IPS-15b (cell line): ENCODE data around the gene GTF2F2.

Experiments used
- H3K27me3 ChIP-seq: one replicate; pipeline ENCODE4 v1.6.1; 2013; ENCODE audit warnings: low read length; ENCODE audit not compliant: control insufficient read depth, insufficient read depth
- H3K36me3 ChIP-seq: one replicate; pipeline ENCODE4 v1.6.1; 2013; ENCODE audit warnings: low read length; ENCODE audit not compliant: control insufficient read depth, insufficient read depth
- H3K4me1 ChIP-seq: one replicate; pipeline ENCODE4 v1.6.1; 2013; ENCODE audit warnings: mild to moderate bottlenecking, low read length; ENCODE audit not compliant: control insufficient read depth, insufficient read depth
- H3K4me3 ChIP-seq: one replicate; pipeline ENCODE4 v1.5.1; 2013; ENCODE audit warnings: low read depth, low read length
- H3K9ac ChIP-seq: one replicate; pipeline ENCODE4 v1.6.1; 2013; ENCODE audit warnings: low read depth, mild to moderate bottlenecking, low read length
- H3K9me3 ChIP-seq: one replicate; pipeline ENCODE4 v1.6.1; 2013; ENCODE audit warnings: mild to moderate bottlenecking, low read length; ENCODE audit not compliant: control insufficient read depth, insufficient read depth

GTF2F2 gene

DNA sequence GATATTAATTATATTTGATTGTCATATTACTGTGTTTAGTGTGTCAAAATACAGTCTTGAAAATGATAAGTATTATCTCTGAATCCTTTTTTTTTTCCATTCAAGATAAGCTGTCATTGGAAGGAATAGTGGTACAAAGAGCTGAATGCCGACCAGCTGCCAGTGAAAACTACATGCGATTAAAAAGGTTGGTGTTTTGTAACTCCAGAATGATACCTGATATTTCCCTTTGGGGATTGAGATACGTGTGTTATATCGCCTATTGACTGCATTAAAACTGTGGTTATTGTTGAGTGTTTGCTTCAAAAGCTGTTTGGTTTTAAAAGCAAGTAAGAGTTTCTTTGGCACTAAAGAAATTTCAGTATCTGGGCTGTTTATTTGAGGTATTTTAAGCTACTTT is 87.0 kb downstream of the GTF2F2 start:
- Histone ChIP-seq H3K9ac (no peak overlapping the region), H3K27me3 (no peaks in the 10 kb centered on the region), H3K9me3 (no peaks in the 10 kb centered on the region), H3K4me1 (no peaks in the 10 kb centered on the region), H3K36me3 (peaks cover 2% of the 10 kb centered on the region), H3K4me3 (no peak overlapping the region)

DNA sequence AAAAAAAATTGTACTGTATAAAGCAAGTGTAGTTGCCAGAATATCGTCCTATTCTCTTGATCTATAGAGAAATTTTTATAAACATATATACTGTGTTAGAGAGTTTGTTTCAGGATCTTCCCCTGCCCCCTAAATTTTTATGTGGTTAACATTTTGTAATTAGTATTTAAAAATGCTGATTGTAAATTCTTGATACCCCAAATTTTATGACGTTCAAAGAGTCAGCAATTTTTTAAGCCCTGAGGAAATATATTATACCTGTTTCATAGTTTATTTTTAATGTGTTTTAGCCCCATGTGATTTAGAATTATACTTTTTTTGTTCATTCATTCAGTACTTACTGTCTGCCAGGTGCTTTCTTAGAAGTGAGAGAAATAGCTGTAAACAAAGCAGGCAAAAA is 87.8 kb downstream of the GTF2F2 start:
- no peaks in the 10 kb centered on the region for H3K4me1 ChIP-seq

DNA sequence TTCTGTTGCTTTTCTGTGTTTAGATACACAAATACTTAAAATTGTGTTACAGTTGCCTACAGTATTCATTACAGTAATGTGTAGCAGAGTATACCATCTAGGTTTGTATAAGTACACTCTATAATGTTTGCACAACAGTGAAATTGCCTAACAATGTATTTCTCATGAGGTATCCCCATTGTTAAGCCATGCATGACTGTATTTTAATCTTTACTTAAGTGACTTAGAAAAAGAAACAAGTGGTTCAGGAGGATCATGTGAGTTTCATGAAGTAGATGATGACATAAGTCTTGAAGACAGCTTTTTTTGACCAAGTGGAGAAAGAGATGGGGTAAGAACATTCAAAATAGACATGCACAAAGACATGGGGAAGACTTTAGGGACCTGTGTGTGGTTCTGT is 88.9 kb downstream of the GTF2F2 start:
- Histone ChIP-seq H3K36me3 (peaks cover 5% of the 10 kb centered on the region), H3K4me1 (no peaks in the 10 kb centered on the region), H3K9ac (no peak overlapping the region), H3K4me3 (no peak overlapping the region), H3K9me3 (no peaks in the 10 kb centered on the region), H3K27me3 (no peaks in the 10 kb centered on the region)

More for the DNA sequence above, 87.8 kb downstream of the GTF2F2 start:
- Histone ChIP-seq H3K4me3 (no peak overlapping the region), H3K9ac (no peak overlapping the region), H3K27me3 (no peaks in the 10 kb centered on the region), H3K9me3 (no peaks in the 10 kb centered on the region), H3K36me3 (peaks cover 3% of the 10 kb centered on the region)

DNA sequence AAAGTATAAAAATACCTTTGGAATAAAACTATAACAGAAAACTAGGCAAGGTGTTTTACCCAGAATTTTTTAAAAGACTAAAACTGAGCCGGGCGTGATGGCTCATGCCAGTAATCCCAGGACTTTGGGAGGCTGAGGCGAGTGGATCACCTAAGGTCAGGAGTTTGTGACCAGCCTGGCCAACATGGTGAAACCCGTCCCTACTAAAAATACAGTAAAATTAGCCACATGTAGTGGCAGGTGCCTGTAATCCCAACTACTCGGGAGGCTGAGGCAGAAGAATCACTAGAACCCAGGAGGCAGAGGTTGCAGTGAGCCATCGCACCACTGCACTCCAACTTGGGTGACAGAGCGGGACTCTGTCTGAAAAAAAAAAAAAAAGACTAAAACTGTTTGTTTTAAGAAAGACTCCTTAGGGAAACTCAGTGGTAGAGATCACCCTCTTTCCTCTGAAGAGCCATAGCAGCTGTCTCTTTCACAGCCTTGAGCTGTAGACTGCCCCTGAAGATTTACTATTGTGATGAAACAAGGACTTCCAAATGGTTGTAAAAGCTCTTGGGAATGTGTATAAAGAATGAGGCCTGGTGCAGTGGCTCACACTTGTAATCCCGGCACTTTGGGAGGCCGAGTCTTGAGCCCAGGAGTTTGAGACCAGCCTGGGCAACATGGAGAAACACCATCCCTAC is 95.2 kb downstream of the GTF2F2 start:
- Histone ChIP-seq H3K27me3 (no peaks in the 10 kb centered on the region), H3K36me3 (peaks cover 3% of the 10 kb centered on the region), H3K9me3 (no peaks in the 10 kb centered on the region), H3K4me1 (peaks cover 3% of the 10 kb centered on the region), H3K4me3 (no peak overlapping the region), H3K9ac (no peak overlapping the region)

DNA sequence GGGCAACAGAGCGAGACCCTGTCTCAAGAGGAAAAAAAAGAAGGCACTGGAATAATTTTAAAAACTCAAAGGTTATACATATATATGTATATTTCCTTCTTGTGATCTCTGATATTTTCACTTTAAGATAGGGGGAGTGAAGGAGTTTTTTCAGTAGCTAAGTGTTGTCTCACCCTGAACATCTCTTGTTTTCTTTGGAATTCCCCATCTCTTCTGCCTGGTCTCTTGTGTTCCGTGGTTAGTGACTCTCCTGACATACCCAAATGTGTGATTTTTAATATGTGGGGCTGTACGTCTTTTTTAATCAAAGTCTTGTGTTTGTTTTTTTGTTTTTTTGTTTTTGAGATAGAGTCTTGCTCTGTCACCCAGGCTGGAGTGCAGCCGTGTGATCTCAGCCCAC is 95.9 kb downstream of the GTF2F2 start:
- peaks cover 3% of the 10 kb centered on the region for H3K4me1 ChIP-seq
- no peaks in the 10 kb centered on the region for H3K9me3 ChIP-seq
- H3K27me3 ChIP-seq: no peaks in the 10 kb centered on the region
- H3K36me3 ChIP-seq: peaks cover 3% of the 10 kb centered on the region
- no peak overlapping the region for H3K9ac ChIP-seq
- H3K4me3 ChIP-seq: no peak overlapping the region

DNA sequence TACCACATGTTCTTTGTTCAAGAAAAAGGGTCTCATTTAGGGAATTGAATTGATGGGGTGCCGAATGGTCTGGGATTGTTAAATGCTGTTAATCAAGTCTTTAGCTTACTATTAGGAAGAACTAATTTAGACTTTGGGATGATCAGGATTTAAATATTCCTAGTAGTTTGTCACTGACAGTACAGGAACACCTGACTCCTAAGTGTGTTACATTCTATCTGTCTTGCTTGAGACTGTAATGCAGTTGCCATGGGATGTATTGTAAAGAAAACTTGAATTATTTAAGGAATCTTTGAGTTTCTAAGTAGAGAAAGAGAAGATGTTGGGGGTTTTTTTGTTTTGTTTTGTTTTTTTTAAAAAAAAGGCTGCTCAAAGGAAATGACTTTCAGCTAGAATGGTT is 98.4 kb downstream of the GTF2F2 start:
- peaks cover 3% of the 10 kb centered on the region for H3K4me1 ChIP-seq
- no peaks in the 10 kb centered on the region for H3K36me3 ChIP-seq
- H3K9me3 ChIP-seq: no peaks in the 10 kb centered on the region
- H3K4me3 ChIP-seq: no peak overlapping the region
- H3K27me3 ChIP-seq: no peaks in the 10 kb centered on the region
- no peak overlapping the region for H3K9ac ChIP-seq

DNA sequence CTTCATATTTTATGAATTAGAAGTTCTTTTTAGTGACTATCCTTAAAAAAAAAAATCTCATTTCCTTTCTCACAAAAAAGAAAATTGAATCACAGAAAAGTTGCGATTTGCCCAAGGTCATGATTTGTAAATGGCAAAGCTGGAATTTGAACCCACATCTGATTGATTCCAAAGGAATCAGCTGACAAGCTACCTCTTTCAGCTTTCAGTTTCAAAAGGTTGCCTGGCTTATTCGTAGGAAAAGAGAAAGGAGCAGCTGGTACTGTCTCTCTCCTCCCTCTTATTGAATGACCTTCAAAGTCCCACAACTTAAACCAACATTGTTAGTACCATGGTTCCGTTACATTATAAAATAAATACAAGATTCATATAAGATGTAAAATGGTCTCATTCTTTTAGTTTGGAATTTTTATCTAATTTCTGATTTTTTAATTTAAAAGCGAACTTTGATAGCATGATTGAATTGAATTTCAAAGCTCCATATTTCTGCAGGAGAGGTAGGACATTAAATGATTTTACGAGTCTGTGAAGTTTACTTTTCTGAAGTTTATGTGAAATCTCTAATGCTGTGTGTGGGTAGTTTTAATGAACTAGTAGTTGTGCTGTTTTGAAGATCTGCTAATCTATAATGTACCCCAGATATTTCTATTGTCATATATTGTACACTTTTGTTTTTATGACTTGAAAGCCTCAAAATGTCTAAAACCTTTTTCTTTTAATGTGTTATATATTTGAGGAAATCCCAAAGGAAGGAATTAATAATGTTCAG is 99.0 kb downstream of the GTF2F2 start:
- no peaks in the 10 kb centered on the region for H3K36me3 ChIP-seq
- H3K27me3 ChIP-seq: no peaks in the 10 kb centered on the region
- no peak overlapping the region for H3K9ac ChIP-seq
- peaks cover 3% of the 10 kb centered on the region for H3K4me1 ChIP-seq
- H3K9me3 ChIP-seq: no peaks in the 10 kb centered on the region
- no peak overlapping the region for H3K4me3 ChIP-seq

DNA sequence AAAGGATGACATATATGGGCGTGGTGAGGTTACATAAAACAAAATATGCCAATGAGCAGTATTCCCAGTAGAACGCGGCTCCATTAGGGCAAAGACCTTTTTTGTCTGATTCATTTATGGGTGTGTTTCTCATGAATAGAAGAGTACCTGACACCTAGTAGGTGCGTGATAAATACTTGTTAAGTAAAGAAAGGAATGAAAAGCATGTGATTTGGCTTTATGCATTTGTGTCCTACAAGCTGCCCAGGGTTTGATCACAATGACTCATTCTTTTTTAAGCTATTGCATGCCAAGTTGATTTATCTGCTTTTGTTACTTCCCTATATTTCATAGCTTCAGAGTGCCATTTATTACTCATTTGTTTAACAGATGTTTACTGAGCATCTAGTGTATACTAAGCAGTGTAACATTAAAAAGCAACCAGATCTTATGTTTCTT is 99.6 kb downstream of the GTF2F2 start:
- Histone ChIP-seq H3K9me3 (no peaks in the 10 kb centered on the region), H3K27me3 (no peaks in the 10 kb centered on the region), H3K4me3 (no peak overlapping the region), H3K4me1 (peaks cover 3% of the 10 kb centered on the region), H3K36me3 (no peaks in the 10 kb centered on the region), H3K9ac (no peak overlapping the region)

DNA sequence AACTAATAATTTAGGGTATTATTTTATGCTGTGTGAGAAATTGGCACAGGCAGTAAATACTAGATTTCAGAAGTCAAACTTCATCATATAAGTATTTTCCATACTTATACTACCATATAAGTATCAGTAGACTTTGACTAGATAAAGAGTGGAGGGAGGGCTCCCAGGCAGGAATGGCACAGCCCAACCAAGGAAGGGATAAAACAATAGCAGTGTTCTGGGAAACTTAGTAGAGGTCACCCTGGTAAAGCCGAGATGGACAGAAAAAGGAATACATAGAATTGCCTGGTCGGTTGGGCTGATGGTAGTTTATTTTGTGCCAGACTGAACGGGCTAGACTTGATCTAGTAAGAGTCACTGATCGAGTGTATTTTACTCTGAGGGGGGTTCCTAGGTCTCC is 100.1 kb downstream of the GTF2F2 start:
- H3K4me1 ChIP-seq: peaks cover 3% of the 10 kb centered on the region
- no peak overlapping the region for H3K9ac ChIP-seq
- H3K27me3 ChIP-seq: no peaks in the 10 kb centered on the region
- no peaks in the 10 kb centered on the region for H3K36me3 ChIP-seq
- no peak overlapping the region for H3K4me3 ChIP-seq
- H3K9me3 ChIP-seq: no peaks in the 10 kb centered on the region

DNA sequence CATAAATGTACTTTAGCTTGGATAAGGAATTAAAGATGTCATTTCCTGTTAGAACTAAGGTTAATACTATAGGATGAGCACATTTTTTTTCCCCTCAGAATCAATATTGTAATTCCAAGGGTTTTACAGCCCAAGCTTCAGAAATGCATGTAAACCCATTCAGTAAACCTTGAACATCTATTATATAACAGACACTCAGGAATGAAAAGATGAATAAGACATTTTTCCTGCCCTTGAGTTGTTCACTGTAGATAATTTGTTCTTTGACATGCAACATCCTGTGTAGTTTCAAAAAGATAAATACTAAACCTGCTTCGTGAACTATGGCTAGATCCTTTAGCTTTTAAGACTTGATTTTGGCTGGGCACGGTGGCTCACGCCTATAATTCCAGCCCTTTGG is 102.2 kb downstream of the GTF2F2 start:
- Histone ChIP-seq H3K4me3 (no peak overlapping the region), H3K9ac (no peak overlapping the region), H3K4me1 (peaks cover 11% of the 10 kb centered on the region)

DNA sequence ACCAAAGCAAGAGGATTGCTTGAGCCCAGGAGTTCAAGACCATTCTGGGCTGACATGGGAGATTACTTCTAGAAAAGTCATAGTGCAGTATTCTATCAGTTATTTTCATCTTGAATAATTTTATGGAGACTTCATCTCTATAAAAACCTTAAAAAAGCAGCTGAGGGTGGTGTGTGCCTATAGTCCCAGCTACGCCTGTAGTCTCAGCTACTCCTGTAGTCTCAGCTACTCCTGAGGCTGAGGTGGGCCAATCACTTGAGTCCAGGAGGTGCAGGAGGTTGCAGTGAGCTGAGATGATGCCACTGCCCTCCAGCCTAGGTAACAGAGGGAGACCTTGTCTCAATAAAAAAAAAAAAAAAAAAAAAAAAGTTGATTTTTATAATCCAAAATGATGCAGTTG is 102.6 kb downstream of the GTF2F2 start:
- Histone ChIP-seq H3K4me3 (no peak overlapping the region), H3K27me3 (no peaks in the 10 kb centered on the region), H3K9me3 (no peaks in the 10 kb centered on the region), H3K9ac (no peak overlapping the region), H3K36me3 (no peaks in the 10 kb centered on the region), H3K4me1 (peaks cover 11% of the 10 kb centered on the region)

More for the DNA sequence above, 102.2 kb downstream of the GTF2F2 start:
- Histone ChIP-seq H3K36me3 (no peaks in the 10 kb centered on the region), H3K27me3 (no peaks in the 10 kb centered on the region), H3K9me3 (no peaks in the 10 kb centered on the region)

DNA sequence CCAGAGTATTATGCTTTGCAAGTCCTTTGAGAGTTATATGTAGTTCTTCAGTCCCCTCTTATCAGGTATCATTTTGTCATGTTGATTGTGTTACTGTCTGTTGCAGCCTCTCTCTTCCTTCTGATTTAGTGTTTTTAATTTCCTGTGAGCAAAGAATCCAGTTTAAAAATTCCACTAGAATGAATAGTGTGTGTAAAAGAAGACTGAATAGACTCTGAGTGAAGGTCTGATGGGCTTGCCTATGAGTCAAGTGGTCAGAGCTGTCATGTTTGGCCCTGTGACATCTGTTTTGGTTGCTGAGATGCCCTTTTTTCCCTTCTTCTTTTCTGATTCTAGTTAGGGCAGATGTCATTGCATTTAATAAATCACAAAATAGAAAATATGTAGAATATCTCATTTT is 103.9 kb downstream of the GTF2F2 start:
- no peaks in the 10 kb centered on the region for H3K27me3 ChIP-seq
- no peaks in the 10 kb centered on the region for H3K36me3 ChIP-seq
- no peak overlapping the region for H3K9ac ChIP-seq
- H3K9me3 ChIP-seq: no peaks in the 10 kb centered on the region
- peaks cover 11% of the 10 kb centered on the region for H3K4me1 ChIP-seq
- no peak overlapping the region for H3K4me3 ChIP-seq
